ENCODE results near the gene TMPRSS9. TPM values are rescaled to one million over a fixed set of nuclear protein-coding genes. Genes with fewer than 3 reads are reported as not detected.

The TMPRSS9 gene
- polyA plus RNA-seq, 1 donor from 2014 or later = not detected

DNA sequence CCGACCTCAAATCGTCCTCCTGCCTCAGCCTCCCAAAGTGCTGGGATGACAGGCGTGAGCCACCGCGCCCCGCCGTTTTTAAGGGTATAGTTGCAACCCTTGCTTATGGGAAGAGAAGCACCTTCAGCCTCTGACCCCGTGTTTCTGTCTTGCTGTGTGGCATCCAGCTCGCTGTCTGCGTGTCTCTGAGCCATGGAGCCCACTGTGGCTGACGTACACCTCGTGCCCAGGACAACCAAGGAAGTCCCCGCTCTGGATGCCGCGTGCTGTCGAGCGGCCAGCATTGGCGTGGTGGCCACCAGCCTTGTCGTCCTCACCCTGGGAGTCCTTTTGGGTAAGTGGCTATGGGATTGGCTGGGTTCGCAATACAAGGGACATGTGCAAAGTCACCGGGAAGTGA, 29.5 kb downstream of the TMPRSS9 start:
- H3K9me3 ChIP-seq (ENCODE audit: low read length) = no peaks in the 10 kb centered on the region
- no peaks in the 10 kb centered on the region for H3K27me3 ChIP-seq (ENCODE audit: insufficient read depth, low read depth, low read length)
- H3K4me3 ChIP-seq (ENCODE audit: low read length) = no peak overlapping the region
- no peak overlapping the region for H3K27ac ChIP-seq (ENCODE audit: low read length)
- H3K9me2 ChIP-seq (ENCODE audit: insufficient read depth, low read length) = no peaks in the 10 kb centered on the region
- no peak overlapping the region for H3K9ac ChIP-seq (ENCODE audit: low read length)
- H4K20me1 ChIP-seq (ENCODE audit: insufficient read depth) = no peaks in the 10 kb centered on the region
- H3K4me2 ChIP-seq (ENCODE audit: low read length) = no peak overlapping the region
- no peaks in the 10 kb centered on the region for H3K79me2 ChIP-seq (replicated peaks; ENCODE audit: insufficient read depth, low read length)
- no peak overlapping the region for H2AFZ ChIP-seq (ENCODE audit: low read depth, low read length)
- TF ChIP-seq RAD21 (conservative IDR thresholded peaks at IDR 0.05) (no peak), TAF1 (IDR thresholded peaks at IDR 0.05; ENCODE audit: low read depth) (no peak), REST (IDR thresholded peaks at IDR 0.05; ENCODE audit: borderline replicate concordance) (no peak), EZH2 (IDR thresholded peaks at IDR 0.05; ENCODE audit: borderline replicate concordance, insufficient read depth, low read length, poor library complexity, severe bottlenecking) (no peak), SMC3 (conservative IDR thresholded peaks at IDR 0.05; ENCODE audit: poor library complexity) (no peak), EP300 (conservative IDR thresholded peaks at IDR 0.05; ENCODE audit: poor library complexity, severe bottlenecking) (no peak), MXI1 (conservative IDR thresholded peaks at IDR 0.05; ENCODE audit: poor library complexity, severe bottlenecking) (no peak), POLR2AphosphoS5 (IDR thresholded peaks at IDR 0.05) (no peak)
- TF ChIP-seq, protein P1, sequence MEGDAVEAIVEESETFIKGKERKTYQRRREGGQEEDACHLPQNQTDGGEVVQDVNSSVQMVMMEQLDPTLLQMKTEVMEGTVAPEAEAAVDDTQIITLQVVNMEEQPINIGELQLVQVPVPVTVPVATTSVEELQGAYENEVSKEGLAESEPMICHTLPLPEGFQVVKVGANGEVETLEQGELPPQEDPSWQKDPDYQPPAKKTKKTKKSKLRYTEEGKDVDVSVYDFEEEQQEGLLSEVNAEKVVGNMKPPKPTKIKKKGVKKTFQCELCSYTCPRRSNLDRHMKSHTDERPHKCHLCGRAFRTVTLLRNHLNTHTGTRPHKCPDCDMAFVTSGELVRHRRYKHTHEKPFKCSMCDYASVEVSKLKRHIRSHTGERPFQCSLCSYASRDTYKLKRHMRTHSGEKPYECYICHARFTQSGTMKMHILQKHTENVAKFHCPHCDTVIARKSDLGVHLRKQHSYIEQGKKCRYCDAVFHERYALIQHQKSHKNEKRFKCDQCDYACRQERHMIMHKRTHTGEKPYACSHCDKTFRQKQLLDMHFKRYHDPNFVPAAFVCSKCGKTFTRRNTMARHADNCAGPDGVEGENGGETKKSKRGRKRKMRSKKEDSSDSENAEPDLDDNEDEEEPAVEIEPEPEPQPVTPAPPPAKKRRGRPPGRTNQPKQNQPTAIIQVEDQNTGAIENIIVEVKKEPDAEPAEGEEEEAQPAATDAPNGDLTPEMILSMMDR (IDR thresholded peaks at IDR 0.05; ENCODE audit: poor library complexity, severe bottlenecking) = no peak
- no peaks in the 10 kb centered on the region for H3K36me3 ChIP-seq (ENCODE audit: insufficient read depth, low read length)
- H3F3A ChIP-seq (ENCODE audit: insufficient read depth, low read length, poor library complexity, severe bottlenecking) = no peaks in the 10 kb centered on the region

GRCh38 chr19:2391118-2391725, 31.2 kb downstream of the TMPRSS9 start:
- Histone ChIP-seq H3K9me2 (ENCODE audit: insufficient read depth, low read length) (no peaks in the 10 kb centered on the region), H3F3A (ENCODE audit: insufficient read depth, low read length, poor library complexity, severe bottlenecking) (no peaks in the 10 kb centered on the region), H3K27me3 (ENCODE audit: insufficient read depth, low read depth, low read length) (no peaks in the 10 kb centered on the region), H3K27ac (ENCODE audit: low read length) (no peak overlapping the region), H2AFZ (ENCODE audit: low read depth, low read length) (no peak overlapping the region), H3K36me3 (ENCODE audit: insufficient read depth, low read length) (no peaks in the 10 kb centered on the region), H3K4me2 (ENCODE audit: low read length) (no peak overlapping the region), H4K20me1 (ENCODE audit: insufficient read depth) (no peaks in the 10 kb centered on the region), H3K79me2 (replicated peaks; ENCODE audit: insufficient read depth, low read length) (no peaks in the 10 kb centered on the region), H3K9ac (ENCODE audit: low read length) (no peak overlapping the region), H3K9me3 (ENCODE audit: low read length) (no peaks in the 10 kb centered on the region), H3K4me3 (ENCODE audit: low read length) (no peak overlapping the region)
- TF ChIP-seq POLR2AphosphoS5 (IDR thresholded peaks at IDR 0.05) (no peak), MXI1 (conservative IDR thresholded peaks at IDR 0.05; ENCODE audit: poor library complexity, severe bottlenecking) (peak; percentile 89), EP300 (conservative IDR thresholded peaks at IDR 0.05; ENCODE audit: poor library complexity, severe bottlenecking) (no peak), SMC3 (conservative IDR thresholded peaks at IDR 0.05; ENCODE audit: poor library complexity) (peak; percentile 84), RAD21 (conservative IDR thresholded peaks at IDR 0.05) (peak; percentile 82), TAF1 (IDR thresholded peaks at IDR 0.05; ENCODE audit: low read depth) (no peak), REST (IDR thresholded peaks at IDR 0.05; ENCODE audit: borderline replicate concordance) (no peak), EZH2 (IDR thresholded peaks at IDR 0.05; ENCODE audit: borderline replicate concordance, insufficient read depth, low read length, poor library complexity, severe bottlenecking) (no peak)
- TF ChIP-seq, protein P1 (IDR thresholded peaks at IDR 0.05; ENCODE audit: poor library complexity, severe bottlenecking) = peak; percentile 87

Measured in neural cell (in vitro differentiated cells).